HCT116 (cell line): ENCODE measurements around the gene ATP1A1. TPM values are rescaled to one million over a fixed set of nuclear protein-coding genes. Genes with fewer than 3 reads are reported as not detected.

ENCODE experiments used
- ATAC-seq: fragments of 200-7000 bp; cut with Tn5 transposase; 2 replicates; pipeline ENCODE4 v1.9.1; 2020; ENCODE audit warnings: mild to moderate bottlenecking, moderate library complexity
- BruUV-seq: library from RNA; stranded (reverse); fragments of 400-500 nt; replicated peaks from 2 replicates; lab custom pipeline; 2021; lab: Mats Ljungman, UMichigan
- CTCF ChIA-PET: fragments of 300-600 bp; sonication (Branson Sonifier 250); formaldehyde crosslinking; loops from one replicate; lab custom pipeline; 2021; ENCODE audit warnings: antibody characterized with exemption; lab: Charles Lee
- POLR2A ChIA-PET: fragments of 300-600, 350-600 bp; sonication (Branson Sonifier 250); formaldehyde crosslinking; loops from one replicate; lab custom pipeline; 2021; ENCODE audit warnings: antibody characterized with exemption; lab: Charles Lee
- RAD21 ChIA-PET, 2 experiments: fragments of 300-600 bp; sonication (Branson Sonifier 250); formaldehyde crosslinking; loops; one replicate each; lab custom pipeline; 2023; ENCODE audit warnings: low total read pairs in 2 of 2; ENCODE audit not compliant: uncharacterized antibody in 2 of 2, unreplicated experiment in 2 of 2, low non-redundant PET in 1 of 2; lab: Charles Lee
- DNase-seq: peaks from one replicate; pipeline ENCODE4 v3.0.0-alpha.2; 2010; ENCODE audit warnings: low read depth, low spot score
- H2AFZ ChIP-seq: fragments of 200-600 bp; shearing (Covaris generic), sonication (generic); 2 replicates; pipeline ENCODE4 v1.6.1; 2017; ENCODE audit warnings: low read depth, mixed run types, mixed read lengths, antibody characterized with exemption, low read length; ENCODE audit not compliant: poor library complexity, severe bottlenecking
- H3K27ac ChIP-seq: 2 replicates; pipeline ENCODE4 v1.5.1; 2012; ENCODE audit warnings: low read depth, low read length
- H3K27me3 ChIP-seq: fragments of 200-600 bp; sonication (generic); 2 replicates; pipeline ENCODE4 v1.6.1; 2016; ENCODE audit warnings: mixed run types, low read length, mixed read lengths; ENCODE audit not compliant: insufficient read depth
- H3K36me3 ChIP-seq, 2 experiments: fragments of 200-500 bp in 1 of 2; fragments of 200-600 bp in 1 of 2; sonication (Bioruptor generic) in 1 of 2; sonication (generic) in 1 of 2; 2 replicates each; pipeline versions ENCODE4 v1.5.1 to v1.6.1; 2014 to 2016; ENCODE audit warnings: low read length in 2 of 2, inconsistent platforms in 1 of 2, mixed read lengths in 1 of 2, mixed run types in 1 of 2; ENCODE audit not compliant: insufficient read depth in 2 of 2, control insufficient read depth in 1 of 2
- H3K4me1 ChIP-seq, 2 experiments: fragments of 200-600 bp in 1 of 2; sonication (generic) in 1 of 2; 2 replicates each; pipeline versions ENCODE4 v1.5.1 to v1.6.1; 2012 to 2017; ENCODE audit warnings: low read length in 2 of 2, inconsistent platforms in 1 of 2, mild to moderate bottlenecking in 1 of 2, mixed read lengths in 1 of 2, mixed run types in 1 of 2, moderate library complexity in 1 of 2; ENCODE audit not compliant: insufficient read depth in 2 of 2, control insufficient read depth in 1 of 2
- H3K4me2 ChIP-seq: fragments of 200-600 bp; sonication (generic); 2 replicates; pipeline ENCODE4 v1.6.1; 2017; ENCODE audit warnings: mixed run types, low read length, mixed read lengths
- H3K4me3 ChIP-seq, 2 experiments: fragments of 200-600 bp in 1 of 2; sonication (generic) in 1 of 2; replicated peaks in 1 of 2; 2 replicates each; pipeline ENCODE4 v1.5.1; 2011 to 2016; ENCODE audit warnings: low read length in 2 of 2, control low read depth in 1 of 2, low read depth in 1 of 2, mild to moderate bottlenecking in 1 of 2, mixed read lengths in 1 of 2, mixed run types in 1 of 2
- H3K79me2 ChIP-seq: fragments of 200-600 bp; sonication (generic); 2 replicates; pipeline ENCODE4 v1.6.1; 2017; ENCODE audit warnings: mild to moderate bottlenecking, mixed run types, low read length, moderate library complexity, mixed read lengths; ENCODE audit not compliant: insufficient read depth
- H3K9ac ChIP-seq: fragments of 200-600 bp; sonication (generic); 2 replicates; pipeline ENCODE4 v1.6.1; 2016; ENCODE audit warnings: low read length, mixed read lengths
- H3K9me2 ChIP-seq: fragments of 200-600 bp; sonication (generic), shearing (Covaris generic); 2 replicates; pipeline ENCODE4 v1.6.1; 2017; ENCODE audit warnings: mixed run types, mild to moderate bottlenecking, moderate library complexity; ENCODE audit not compliant: insufficient read depth
- H3K9me3 ChIP-seq, 2 experiments: fragments of 200-500 bp in 1 of 2; fragments of 200-600 bp in 1 of 2; sonication (Bioruptor generic) in 1 of 2; sonication (generic) in 1 of 2; 2 replicates each; pipeline ENCODE4 v1.6.1; 2014 to 2017; ENCODE audit warnings: low read length in 2 of 2, mixed read lengths in 2 of 2, inconsistent platforms in 1 of 2, low read depth in 1 of 2, mild to moderate bottlenecking in 1 of 2, mixed run types in 1 of 2, moderate library complexity in 1 of 2; ENCODE audit not compliant: control insufficient read depth in 1 of 2, insufficient read depth in 1 of 2
- H4K20me1 ChIP-seq: fragments of 200-600 bp; sonication (generic), shearing (Covaris generic); 2 replicates; pipeline ENCODE4 v1.6.1; 2017; ENCODE audit warnings: mixed run types, mild to moderate bottlenecking, moderate library complexity; ENCODE audit not compliant: insufficient read depth
- ATF3 ChIP-seq: IDR thresholded peaks from 2 replicates; pipeline ENCODE4 v1.6.1; 2012
- CBX3 ChIP-seq: IDR thresholded peaks from 2 replicates; pipeline ENCODE4 v1.6.1; 2012; ENCODE audit warnings: low read depth
- CEBPB ChIP-seq: IDR thresholded peaks from 2 replicates; pipeline ENCODE4 v1.6.1; 2012; ENCODE audit warnings: low read depth
- CTCF ChIP-seq, 3 experiments: fragments of 200-600 bp in 1 of 3; sonication (generic) in 1 of 3; IDR thresholded peaks in 2 of 3; conservative IDR thresholded peaks in 1 of 3; 2 replicates each; pipeline ENCODE4 v1.5.1; 2012 to 2017; ENCODE audit warnings: low read depth in 2 of 3, low read length in 2 of 3, antibody characterized with exemption in 1 of 3, borderline replicate concordance in 1 of 3, control low read depth in 1 of 3, mild to moderate bottlenecking in 1 of 3, mixed read lengths in 1 of 3, mixed run types in 1 of 3, moderate library complexity in 1 of 3; ENCODE audit not compliant: insufficient read depth in 1 of 3
- EGR1 ChIP-seq: IDR thresholded peaks from 2 replicates; pipeline ENCODE4 v1.6.1; 2012; ENCODE audit warnings: low read depth
- ELF1 ChIP-seq: IDR thresholded peaks from 2 replicates; pipeline ENCODE4 v1.6.1; 2012; ENCODE audit warnings: low read depth, borderline replicate concordance
- EZH2phosphoT487 ChIP-seq: fragments of 200-600 bp; IDR thresholded peaks from 2 replicates; pipeline ENCODE4 v1.6.1; 2018; ENCODE audit warnings: antibody characterized with exemption, borderline replicate concordance
- FOSL1 ChIP-seq: IDR thresholded peaks from 2 replicates; pipeline ENCODE4 v1.6.1; 2012; ENCODE audit warnings: low read depth
- MAX ChIP-seq: IDR thresholded peaks from 2 replicates; pipeline ENCODE4 v1.6.1; 2012
- RAD21 ChIP-seq: IDR thresholded peaks from 2 replicates; pipeline ENCODE4 v1.6.1; 2012; ENCODE audit warnings: low read depth, mild to moderate bottlenecking
- SP1 ChIP-seq: IDR thresholded peaks from 2 replicates; pipeline ENCODE4 v1.6.1; 2012; ENCODE audit warnings: low read depth
- SRF ChIP-seq: IDR thresholded peaks from 2 replicates; pipeline ENCODE4 v1.6.1; 2012; ENCODE audit warnings: low read depth
- TCF7L2 ChIP-seq: IDR thresholded peaks from 2 replicates; pipeline ENCODE4 v1.7.0; 2011; ENCODE audit warnings: borderline replicate concordance, inconsistent platforms; ENCODE audit not compliant: insufficient read depth, insufficient read length; ENCODE audit errors: extremely low read depth
- ZBTB33 ChIP-seq: IDR thresholded peaks from 2 replicates; pipeline ENCODE4 v1.6.1; 2011; ENCODE audit warnings: mild to moderate bottlenecking, low read length, moderate library complexity; ENCODE audit not compliant: insufficient replicate concordance; ENCODE audit errors: extremely low read depth
- ZFX ChIP-seq: fragments of 450-650 bp; IDR thresholded peaks from 2 replicates; pipeline ENCODE4 v1.6.1; 2017
- ZNF274 ChIP-seq: fragments of 200-500 bp; sonication (Bioruptor generic); IDR thresholded peaks from 2 replicates; pipeline ENCODE4 v1.6.1; 2014; ENCODE audit warnings: mild to moderate bottlenecking, low read depth, low read length, inconsistent platforms
- intact Hi-C: fragments of 100-400 bp; cut with micrococcal nuclease; formaldehyde crosslinking; loops from 2 replicates; pipeline ENCODE4 v1.10.0; 2022
- total RNA-seq: library from RNA; stranded (reverse); gene quantifications from one replicate; pipeline ENCODE4 v1.2.1, GENCODE V29; 2021; ENCODE audit not compliant: unreplicated experiment

Gene ATP1A1
- total RNA-seq, 1 experiment from 2014 or later: 290 TPM

GRCh38 chr1:116436611-116436970, 63.5 kb downstream of the ATP1A1 start (continued):
- no peak for TF ChIP-seq ZFX

- no TSS peak for BruUV-seq
- no peak for DNase-seq
- no peak overlapping the region for H3K4me2 ChIP-seq
- no peak overlapping the region for H3K27ac ChIP-seq
- H3K79me2 ChIP-seq: no peaks in the 10 kb centered on the region
- H3K9me2 ChIP-seq: no peaks in the 10 kb centered on the region
- H3K27me3 ChIP-seq: no peaks in the 10 kb centered on the region
- intact Hi-C loops: no loop called here
- no peak overlapping the region for H3K4me3 ChIP-seq
- POLR2A ChIA-PET: no interaction called here
- no peak overlapping the region for H3K9ac ChIP-seq
- H3K36me3 ChIP-seq: no peaks in the 10 kb centered on the region
- no peak for ATAC-seq
- CTCF ChIA-PET: no interaction called here
- TF ChIP-seq CEBPB: no peak
- no peak for TF ChIP-seq ZBTB33
- no peak for TF ChIP-seq RAD21
- no peak for TF ChIP-seq MAX
- TF ChIP-seq CBX3: no peak
- TF ChIP-seq TCF7L2: no peak
- TF ChIP-seq CTCF (IDR thresholded peaks at IDR 0.05 in 2 of 3, conservative IDR thresholded peaks at IDR 0.05 in 1 of 3; ENCODE audit: borderline replicate concordance in 1 of 3, insufficient read depth in 1 of 3, low read depth in 2 of 3, low read length in 2 of 3): no peak
- no peak for TF ChIP-seq FOSL1
- TF ChIP-seq ATF3: no peak
- TF ChIP-seq ELF1: no peak
- TF ChIP-seq EZH2phosphoT487: no peak
- no peak for TF ChIP-seq ZNF274
- TF ChIP-seq EGR1: no peak
- no peak for TF ChIP-seq SRF
- TF ChIP-seq SP1: no peak
- TF ChIP-seq, all 23 proteins: peak for 0
- H3K9me3 ChIP-seq: no peaks in the 10 kb centered on the region
- RAD21 ChIA-PET: no interaction called here
- H3K4me1 ChIP-seq: no peaks in the 10 kb centered on the region
- H2AFZ ChIP-seq: no peak overlapping the region
- H4K20me1 ChIP-seq: no peaks in the 10 kb centered on the region
Observed at GRCh38 chr1:116439701-116440100, 66.7 kb downstream of the ATP1A1 start.
